Immature natural killer cell (primary cell): ENCODE measurements around the gene TMEM131L. TPM values are rescaled to one million over a fixed set of nuclear protein-coding genes. Genes with fewer than 3 reads are reported as not detected.
"Not testable (repeated sequence)": the region's sequence is repeated elsewhere in the genome, so short reads cannot be mapped to it uniquely, and the experiment has no call there.

Source experiments
- DNase-seq, 3 donors: peaks; one replicate each; pipeline ENCODE4 v3.0.0; 2022; ENCODE audit warnings: mixed read lengths in 1 of 3
- H3K27ac Mint-ChIP-seq, 6 donors: one replicate each; pipeline ENCODE4 v1.8.0; 2020; ENCODE audit warnings: mixed read lengths in 6 of 6, mild to moderate bottlenecking in 5 of 6, inconsistent platforms in 4 of 6, moderate library complexity in 3 of 6
- H3K27me3 Mint-ChIP-seq, 3 donors: one replicate each; pipeline ENCODE4 v1.8.0; 2020 to 2021; ENCODE audit warnings: low read depth in 3 of 3, mild to moderate bottlenecking in 3 of 3, mixed read lengths in 3 of 3, moderate library complexity in 3 of 3, inconsistent platforms in 1 of 3
- H3K36me3 Mint-ChIP-seq, 3 donors: one replicate each; pipeline ENCODE4 v1.8.0; 2020; ENCODE audit warnings: mixed read lengths in 3 of 3, inconsistent platforms in 2 of 3, mild to moderate bottlenecking in 2 of 3
- H3K4me1 Mint-ChIP-seq, 2 donors: one replicate each; pipeline ENCODE4 v1.8.0; 2020; ENCODE audit warnings: inconsistent platforms in 2 of 2, mild to moderate bottlenecking in 2 of 2, mixed read lengths in 2 of 2, moderate library complexity in 1 of 2
- H3K4me3 Mint-ChIP-seq, 5 donors: one replicate each; pipeline ENCODE4 v1.8.0; 2020; ENCODE audit warnings: mild to moderate bottlenecking in 5 of 5, mixed read lengths in 5 of 5, inconsistent platforms in 3 of 5, moderate library complexity in 3 of 5
- H3K9me3 Mint-ChIP-seq, 6 donors: one replicate each; pipeline ENCODE4 v1.8.0; 2020; ENCODE audit warnings: mild to moderate bottlenecking in 6 of 6, mixed read lengths in 6 of 6, inconsistent platforms in 4 of 6, moderate library complexity in 3 of 6
- polyA plus RNA-seq, 3 donors: library from polyadenylated mRNA; unstranded; fragments of 300-500 nt; fragmentation: Illumina TruSeq; gene quantifications; one replicate each; pipeline ENCODE4 v1.2.3, GENCODE V29; 2021

TMEM131L gene
- polyA plus RNA-seq, 3 donors from 2014 or later: 9.3 to 32.4 (median 20.6) TPM

- peaks cover 0 to 3% (median 0%) of the 10 kb centered on the region in 3 donors for H3K36me3 Mint-ChIP-seq
- peak in 2 of 3 donors; percentile 11 to 14 for DNase-seq
- peaks cover 18 to 20% of the 10 kb centered on the region in 2 donors for H3K4me1 Mint-ChIP-seq
- H3K9me3 Mint-ChIP-seq: no peaks in the 10 kb centered on the region
- peak overlapping the region in 3 of 5 donors; percentile 21 to 61 (median 52) for H3K4me3 Mint-ChIP-seq
- peak overlapping the region; percentile 6 to 74 (median 53) for H3K27ac Mint-ChIP-seq
- peaks cover 0 to 11% (median 2%) of the 10 kb centered on the region in 3 donors for H3K27me3 Mint-ChIP-seq
Measured at GRCh38 chr4:153651587-153651986, 185.4 kb downstream of the TMEM131L start.

- Mint-ChIP-seq H3K4me1 (peaks cover 18 to 20% of the 10 kb centered on the region in 2 donors), H3K36me3 (peaks cover 0 to 3% (median 0%) of the 10 kb centered on the region in 3 donors), H3K27ac (peak overlapping the region in 1 of 6 donors; percentile 66), H3K4me3 (no peak overlapping the region), H3K9me3 (no peaks in the 10 kb centered on the region), H3K27me3 (peaks cover 0 to 11% (median 2%) of the 10 kb centered on the region in 3 donors)
- no peak for DNase-seq
Measured at GRCh38 chr4:153652051-153652784, 186.1 kb downstream of the TMEM131L start.

GRCh38 chr4:153655002-153655541 is 188.9 kb downstream of the TMEM131L start:
- Mint-ChIP-seq H3K36me3 (peaks cover 0 to 3% (median 0%) of the 10 kb centered on the region in 3 donors), H3K4me3 (no peak overlapping the region), H3K9me3 (no peaks in the 10 kb centered on the region)

GRCh38 chr4:153655928-153656327 is 189.8 kb downstream of the TMEM131L start:
- peaks cover 2 to 9% (median 3%) of the 10 kb centered on the region in 3 donors for H3K27me3 Mint-ChIP-seq
- no peak for DNase-seq
- peaks cover 17 to 18% of the 10 kb centered on the region in 2 donors for H3K4me1 Mint-ChIP-seq
- no peak overlapping the region for H3K4me3 Mint-ChIP-seq
- no peaks in the 10 kb centered on the region for H3K9me3 Mint-ChIP-seq
- no peak overlapping the region for H3K27ac Mint-ChIP-seq
- peaks cover 0 to 3% (median 0%) of the 10 kb centered on the region in 3 donors for H3K36me3 Mint-ChIP-seq

More at GRCh38 chr4:153655002-153655541, 188.9 kb downstream of the TMEM131L start:
- DNase-seq: no peak
- H3K4me1 Mint-ChIP-seq: peaks cover 18 to 19% of the 10 kb centered on the region in 2 donors
- peaks cover 2 to 9% (median 3%) of the 10 kb centered on the region in 3 donors for H3K27me3 Mint-ChIP-seq
- H3K27ac Mint-ChIP-seq: no peak overlapping the region

- no peaks in the 10 kb centered on the region for H3K4me1 Mint-ChIP-seq
- H3K4me3 Mint-ChIP-seq: no peak overlapping the region
- no peak overlapping the region for H3K27ac Mint-ChIP-seq
- H3K9me3 Mint-ChIP-seq: no peaks in the 10 kb centered on the region
- peaks cover 2 to 5% (median 2%) of the 10 kb centered on the region in 3 donors for H3K27me3 Mint-ChIP-seq
- H3K36me3 Mint-ChIP-seq: peaks cover 0 to 5% (median 4%) of the 10 kb centered on the region in 3 donors
- no peak for DNase-seq
Measured at GRCh38 chr4:153661215-153661822, 195.2 kb downstream of the TMEM131L start.

- no peak for DNase-seq
- H3K4me1 Mint-ChIP-seq: no peaks in the 10 kb centered on the region
Measured at GRCh38 chr4:153661908-153662307, 195.7 kb downstream of the TMEM131L start.

GRCh38 chr4:153663667-153664066 is 197.5 kb downstream of the TMEM131L start:
- no peak for DNase-seq
- Mint-ChIP-seq H3K36me3 (peaks cover 0 to 5% (median 4%) of the 10 kb centered on the region in 3 donors), H3K4me3 (no peak overlapping the region), H3K27ac (no peak overlapping the region), H3K4me1 (no peaks in the 10 kb centered on the region), H3K27me3 (peaks cover 2 to 6% (median 2%) of the 10 kb centered on the region in 3 donors), H3K9me3 (no peaks in the 10 kb centered on the region)

More at GRCh38 chr4:153661908-153662307, 195.7 kb downstream of the TMEM131L start:
- peaks cover 2 to 5% (median 2%) of the 10 kb centered on the region in 3 donors for H3K27me3 Mint-ChIP-seq
- H3K4me3 Mint-ChIP-seq: no peak overlapping the region
- H3K36me3 Mint-ChIP-seq: peaks cover 0 to 5% (median 4%) of the 10 kb centered on the region in 3 donors
- no peaks in the 10 kb centered on the region for H3K9me3 Mint-ChIP-seq
- H3K27ac Mint-ChIP-seq: no peak overlapping the region

GRCh38 chr4:153666505-153666904 is 200.3 kb downstream of the TMEM131L start:
- not testable (repeated sequence) for DNase-seq, H3K4me3 Mint-ChIP-seq, H3K36me3 Mint-ChIP-seq, H3K4me1 Mint-ChIP-seq, H3K9me3 Mint-ChIP-seq, H3K27me3 Mint-ChIP-seq, H3K27ac Mint-ChIP-seq

- Mint-ChIP-seq H3K4me1 (no peaks in the 10 kb centered on the region), H3K9me3 (peaks cover 0 to 4% (median 0%) of the 10 kb centered on the region in 6 donors), H3K36me3 (no peaks in the 10 kb centered on the region), H3K27me3 (peaks cover 0 to 14% (median 6%) of the 10 kb centered on the region in 3 donors), H3K27ac (no peak overlapping the region), H3K4me3 (no peak overlapping the region)
- no peak for DNase-seq
Measured at GRCh38 chr4:153668647-153669046, 202.5 kb downstream of the TMEM131L start.

- Mint-ChIP-seq H3K27ac (no peak overlapping the region), H3K4me1 (no peaks in the 10 kb centered on the region), H3K9me3 (peaks cover 1 to 10% (median 4%) of the 10 kb centered on the region in 6 donors), H3K4me3 (no peak overlapping the region), H3K36me3 (no peaks in the 10 kb centered on the region), H3K27me3 (peaks cover 3 to 14% (median 10%) of the 10 kb centered on the region in 3 donors)
- DNase-seq: no peak
Measured at GRCh38 chr4:153669838-153670237, 203.7 kb downstream of the TMEM131L start.

GRCh38 chr4:153676486-153676885 is 210.3 kb downstream of the TMEM131L start:
- H3K36me3 Mint-ChIP-seq: no peaks in the 10 kb centered on the region
- H3K4me1 Mint-ChIP-seq: no peaks in the 10 kb centered on the region
- DNase-seq: no peak
- peaks cover 4 to 32% (median 18%) of the 10 kb centered on the region in 6 donors for H3K9me3 Mint-ChIP-seq
- H3K27me3 Mint-ChIP-seq: peaks cover 3 to 21% (median 12%) of the 10 kb centered on the region in 3 donors
- H3K27ac Mint-ChIP-seq: no peak overlapping the region
- no peak overlapping the region for H3K4me3 Mint-ChIP-seq

GRCh38 chr4:153676984-153677383 is 210.8 kb downstream of the TMEM131L start:
- peaks cover 3 to 18% (median 11%) of the 10 kb centered on the region in 3 donors for H3K27me3 Mint-ChIP-seq
- H3K4me1 Mint-ChIP-seq: no peaks in the 10 kb centered on the region
- peaks cover 4 to 32% (median 18%) of the 10 kb centered on the region in 6 donors for H3K9me3 Mint-ChIP-seq
- no peak overlapping the region for H3K4me3 Mint-ChIP-seq
- no peak for DNase-seq
- no peak overlapping the region for H3K27ac Mint-ChIP-seq
- no peaks in the 10 kb centered on the region for H3K36me3 Mint-ChIP-seq

- Mint-ChIP-seq H3K4me3 (no peak overlapping the region), H3K27me3 (peaks cover 9 to 25% (median 9%) of the 10 kb centered on the region in 3 donors), H3K4me1 (peaks cover 6 to 11% of the 10 kb centered on the region in 2 donors), H3K9me3 (peaks cover 4 to 25% (median 18%) of the 10 kb centered on the region in 6 donors), H3K27ac (no peak overlapping the region), H3K36me3 (peaks cover 0 to 4% (median 0%) of the 10 kb centered on the region in 3 donors)
- no peak for DNase-seq
Measured at GRCh38 chr4:153679486-153679885, 213.3 kb downstream of the TMEM131L start.
